NB4 (cell line): ENCODE data around the gene NDUFS2.
A peak's percentile ranks its signal among the peaks of the same experiment; 100 is the strongest.

Experiments
- DNase-seq: peaks from one replicate; pipeline ENCODE4 v3.0.0; 2010; ENCODE audit warnings: low read depth
- H3K4me3 ChIP-seq: one replicate; pipeline ENCODE4 v1.5.1; 2011; ENCODE audit warnings: mild to moderate bottlenecking, low read depth, low read length, moderate library complexity
- MYC ChIP-seq: IDR thresholded peaks from 2 replicates; pipeline ENCODE4 v1.6.1; 2011; ENCODE audit warnings: low read depth, low read length
- POLR2A ChIP-seq: IDR thresholded peaks from 2 replicates; pipeline ENCODE4 v1.6.1; 2011; ENCODE audit warnings: mild to moderate bottlenecking; ENCODE audit not compliant: insufficient read length; ENCODE audit errors: extremely low read depth
- TF ChIP-seq, protein P1 (sequence below): IDR thresholded peaks from 2 replicates; pipeline ENCODE4 v1.6.1; 2011; ENCODE audit warnings: low read depth, low read length
- TF ChIP-seq, protein P2 (sequence below): IDR thresholded peaks from one replicate; pipeline ENCODE4 v1.5.1; 2012; ENCODE audit warnings: low read depth, low read length

Gene NDUFS2

DNA sequence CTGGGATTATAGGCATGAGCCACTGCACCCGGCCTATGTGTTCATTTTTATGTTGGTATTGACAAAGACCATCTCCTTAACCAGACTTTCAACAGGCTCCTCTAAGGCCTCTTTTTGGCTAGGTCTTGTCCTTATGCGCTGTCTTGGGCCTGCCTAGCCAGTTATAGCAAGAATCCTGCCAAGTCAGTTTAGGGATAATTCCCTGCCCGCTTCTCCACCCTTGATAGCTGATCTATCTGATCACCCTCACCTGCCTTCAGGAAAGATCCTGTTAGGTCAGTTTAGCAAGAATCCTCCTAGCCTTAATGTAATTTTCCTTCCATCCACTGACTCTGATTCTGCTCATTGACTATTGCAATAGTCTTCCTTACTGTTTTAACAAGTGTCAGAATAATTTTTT is 22.5 kb upstream of the NDUFS2 start:
- DNase-seq = no peak
- H3K4me3 ChIP-seq = no peak overlapping the region
- TF ChIP-seq, protein P1, sequence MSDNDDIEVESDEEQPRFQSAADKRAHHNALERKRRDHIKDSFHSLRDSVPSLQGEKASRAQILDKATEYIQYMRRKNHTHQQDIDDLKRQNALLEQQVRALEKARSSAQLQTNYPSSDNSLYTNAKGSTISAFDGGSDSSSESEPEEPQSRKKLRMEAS = no peak
- TF ChIP-seq, protein P2, sequence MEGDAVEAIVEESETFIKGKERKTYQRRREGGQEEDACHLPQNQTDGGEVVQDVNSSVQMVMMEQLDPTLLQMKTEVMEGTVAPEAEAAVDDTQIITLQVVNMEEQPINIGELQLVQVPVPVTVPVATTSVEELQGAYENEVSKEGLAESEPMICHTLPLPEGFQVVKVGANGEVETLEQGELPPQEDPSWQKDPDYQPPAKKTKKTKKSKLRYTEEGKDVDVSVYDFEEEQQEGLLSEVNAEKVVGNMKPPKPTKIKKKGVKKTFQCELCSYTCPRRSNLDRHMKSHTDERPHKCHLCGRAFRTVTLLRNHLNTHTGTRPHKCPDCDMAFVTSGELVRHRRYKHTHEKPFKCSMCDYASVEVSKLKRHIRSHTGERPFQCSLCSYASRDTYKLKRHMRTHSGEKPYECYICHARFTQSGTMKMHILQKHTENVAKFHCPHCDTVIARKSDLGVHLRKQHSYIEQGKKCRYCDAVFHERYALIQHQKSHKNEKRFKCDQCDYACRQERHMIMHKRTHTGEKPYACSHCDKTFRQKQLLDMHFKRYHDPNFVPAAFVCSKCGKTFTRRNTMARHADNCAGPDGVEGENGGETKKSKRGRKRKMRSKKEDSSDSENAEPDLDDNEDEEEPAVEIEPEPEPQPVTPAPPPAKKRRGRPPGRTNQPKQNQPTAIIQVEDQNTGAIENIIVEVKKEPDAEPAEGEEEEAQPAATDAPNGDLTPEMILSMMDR = no peak
- no peak for TF ChIP-seq POLR2A

DNA sequence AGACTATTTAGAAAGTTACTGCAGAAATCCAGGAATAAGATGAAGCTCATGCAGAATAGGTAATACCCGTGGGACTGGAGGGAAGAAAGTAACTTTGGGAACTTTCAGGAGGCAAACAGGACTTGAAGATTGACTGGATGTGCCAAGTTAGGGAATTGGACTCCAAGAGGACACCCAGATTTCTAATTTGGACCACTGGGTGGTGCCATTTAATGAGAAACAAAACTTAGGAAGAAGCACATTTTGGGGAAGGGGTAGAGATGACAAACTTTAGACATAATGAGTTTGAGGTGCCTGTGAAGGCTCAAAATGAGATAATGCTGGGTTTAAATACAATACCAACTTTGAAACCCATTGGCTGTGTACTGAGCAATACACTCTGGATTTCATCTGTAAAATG is 21.5 kb upstream of the NDUFS2 start:
- DNase-seq = peak; percentile 62
- H3K4me3 ChIP-seq = no peak overlapping the region
- TF ChIP-seq POLR2A (no peak), MYC (no peak)
- TF ChIP-seq, protein P1 = no peak
- TF ChIP-seq, protein P2 = peak; percentile 37

DNA sequence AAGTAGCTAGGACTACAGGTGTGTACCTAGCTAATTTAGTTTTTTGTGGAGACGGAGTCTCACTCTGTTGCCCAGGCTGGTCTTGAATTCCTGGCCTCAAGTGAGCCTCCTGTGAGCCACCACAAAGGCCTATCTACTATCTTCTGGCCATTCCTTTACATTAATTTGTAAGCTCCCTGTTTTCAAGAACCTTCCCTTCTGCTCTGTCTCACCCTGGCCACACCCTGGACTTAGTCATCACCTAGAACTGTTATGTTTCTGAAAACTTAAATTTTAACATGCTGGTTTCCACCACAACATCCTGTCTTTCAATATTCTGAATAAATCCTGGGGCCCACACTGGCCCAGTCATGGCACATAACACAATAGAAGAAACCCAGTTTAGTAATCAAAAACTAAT is 20.0 kb upstream of the NDUFS2 start:
- no peak overlapping the region for H3K4me3 ChIP-seq
- TF ChIP-seq MYC = no peak
- DNase-seq = peak; percentile 63

DNA sequence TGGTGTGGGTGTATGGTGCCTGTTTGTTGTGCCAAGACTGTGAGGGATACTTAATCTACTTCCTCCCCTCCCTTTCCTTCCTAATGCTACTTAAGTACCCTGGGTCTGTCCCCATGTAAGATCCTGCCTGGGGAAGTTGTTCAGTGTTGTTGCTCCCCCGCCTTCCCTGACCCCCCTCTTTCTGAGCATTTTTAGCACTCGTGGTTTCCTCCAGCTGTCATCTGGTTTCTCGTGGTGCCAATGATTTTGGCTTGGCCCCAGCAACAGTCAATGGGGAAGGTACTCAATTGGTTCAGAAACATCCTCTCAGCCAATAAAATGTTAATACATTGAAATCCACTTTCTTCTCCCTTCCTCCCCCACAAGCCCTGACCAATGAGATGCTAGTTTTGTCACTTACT is 16.9 kb upstream of the NDUFS2 start:
- TF ChIP-seq, protein P1 = peak; percentile 66
- no peak for TF ChIP-seq POLR2A
- no peak overlapping the region for H3K4me3 ChIP-seq
- DNase-seq = peak; percentile 87

DNA sequence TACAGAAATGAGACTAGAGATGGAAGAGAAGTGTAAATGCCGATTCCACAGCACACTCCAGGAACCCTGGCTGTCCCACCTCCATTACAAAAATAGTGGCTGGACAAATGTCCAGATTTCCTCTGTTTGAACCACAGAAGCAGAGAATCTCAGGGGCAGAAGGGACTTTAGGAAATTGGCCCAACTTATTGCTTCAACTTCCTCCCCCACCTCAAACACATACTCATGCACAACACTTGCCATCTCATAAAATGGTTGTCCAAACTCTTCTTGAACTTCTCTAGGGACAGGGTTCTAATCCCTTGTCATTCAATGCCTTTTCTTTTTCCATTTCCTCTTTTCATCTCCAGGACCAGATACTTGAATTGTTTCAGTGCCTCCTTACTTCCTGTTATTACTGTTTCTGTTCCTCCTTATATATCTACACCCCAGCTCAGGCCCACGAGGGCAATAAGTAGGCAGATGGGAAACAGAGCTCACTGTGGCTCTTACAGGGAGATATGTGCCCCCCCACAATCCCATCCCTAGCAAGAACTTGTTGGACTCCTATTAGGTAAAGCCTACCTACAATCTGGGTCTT is 16.3 kb upstream of the NDUFS2 start:
- peak; percentile 80 for DNase-seq
- H3K4me3 ChIP-seq = no peak overlapping the region
- TF ChIP-seq MYC (no peak), POLR2A (no peak)
- TF ChIP-seq, protein P1 = no peak
- TF ChIP-seq, protein P2 = no peak

DNA sequence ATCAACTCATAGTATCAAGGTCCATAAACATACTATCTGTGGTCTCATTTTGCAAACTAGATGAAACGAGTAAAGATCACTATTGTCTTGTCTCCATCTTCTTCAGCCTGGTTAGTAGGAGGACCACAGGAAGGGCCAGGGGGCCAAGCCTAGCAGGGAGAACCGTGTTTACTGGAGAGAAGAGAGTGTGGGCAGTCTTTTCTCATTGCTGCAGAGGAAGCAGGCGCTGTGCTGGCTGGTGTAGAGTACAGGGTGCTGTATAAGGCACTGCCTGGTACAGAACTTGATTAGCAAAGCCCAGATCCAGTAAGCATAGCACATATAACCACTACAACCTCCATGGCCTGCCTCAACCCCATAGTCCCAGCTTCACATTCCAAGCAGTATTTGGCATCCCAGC is 14.9 kb upstream of the NDUFS2 start:
- TF ChIP-seq, protein P2 = no peak
- TF ChIP-seq, protein P1 = no peak
- TF ChIP-seq MYC (no peak), POLR2A (no peak)
- DNase-seq = no peak
- H3K4me3 ChIP-seq = no peak overlapping the region

DNA sequence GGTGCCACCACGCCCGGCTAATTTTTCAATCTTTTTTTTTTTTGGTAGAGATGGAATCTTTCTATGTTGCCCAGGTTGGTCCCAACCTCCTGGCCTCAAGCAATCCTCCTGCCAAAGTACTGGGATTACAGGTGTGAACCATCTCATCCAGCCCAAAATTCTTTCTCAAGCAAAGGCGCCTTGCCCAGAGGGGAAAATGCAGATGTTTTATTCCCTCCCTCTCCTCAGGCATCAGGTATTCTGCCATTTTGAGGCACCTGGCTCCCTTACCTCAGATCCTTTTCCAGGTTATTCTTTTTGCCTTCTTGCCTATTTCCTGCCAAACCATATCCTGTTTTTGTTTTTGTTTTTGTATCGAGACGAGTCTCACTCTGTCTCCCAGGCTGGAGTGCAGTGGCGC is 13.8 kb upstream of the NDUFS2 start:
- H3K4me3 ChIP-seq = no peak overlapping the region
- TF ChIP-seq, protein P2 = no peak
- DNase-seq = no peak
